Prostate gland (tissue), 2 donors: ENCODE measurements around the gene ZNF575. TPM values are rescaled to one million over a fixed set of nuclear protein-coding genes. Genes with fewer than 3 reads are reported as not detected.

Experiments
- DNase-seq: peaks from one replicate; pipeline ENCODE4 v3.0.0-alpha.2; 2019; ENCODE audit warnings: low spot score
- H3K27ac ChIP-seq, 2 donors: fragments of 200-600 bp; sonication (generic); 2 replicates each; pipeline ENCODE4 v1.5.1; 2017 to 2019
- H3K27me3 ChIP-seq: fragments of 200-600 bp; sonication (generic); replicated peaks from 2 replicates; pipeline ENCODE4 v1.5.1; 2019; ENCODE audit not compliant: insufficient read depth
- H3K36me3 ChIP-seq, 2 donors: fragments of 200-600 bp; sonication (generic); 1 replicate in 1 of 2; 2 replicates in 1 of 2; pipeline versions ENCODE4 v1.5.1 to v1.8.1; 2017 to 2019
- H3K4me1 ChIP-seq: fragments of 200-600 bp; sonication (generic); replicated peaks from 2 replicates; pipeline ENCODE4 v1.5.1; 2019
- H3K4me3 ChIP-seq, 2 donors: fragments of 200-600 bp; sonication (generic); 2 replicates each; pipeline ENCODE4 v1.5.1; 2017 to 2019
- H3K9me3 ChIP-seq: fragments of 200-600 bp; sonication (generic); 2 replicates; pipeline ENCODE4 v1.5.1; 2017
- POLR2A ChIP-seq: fragments of 450-650 bp; IDR thresholded peaks from one replicate; pipeline ENCODE4 v1.6.1; 2016; ENCODE audit warnings: antibody characterized with exemption, mild to moderate bottlenecking
- POLR2AphosphoS5 ChIP-seq: sonication (generic); formaldehyde crosslinking; IDR thresholded peaks from one replicate; pipeline ENCODE4 v1.6.1; 2017; ENCODE audit warnings: antibody characterized with exemption
- WGBS: methylation state at CpG from one replicate; pipeline ENCODE4 v1.1.5; 2018; 5-methylcytosine and 5-hydroxymethylcytosine counted together
- intact Hi-C: fragments of 100-400 bp; cut with DNase I; formaldehyde crosslinking; loops from one replicate; pipeline ENCODE4 v1.14.2; 2022
- total RNA-seq, 2 donors: library from RNA; depleted of rRNA; stranded (reverse); fragments of >200 nt; gene quantifications; one replicate each; pipeline ENCODE4 v1.1.0, GENCODE V29; 2016
- TF ChIP-seq, protein P1 (sequence below), 4 experiments: fragments of 200-600 bp in 2 of 4; fragments of 450-650 bp in 2 of 4; sonication (generic) in 2 of 4; IDR thresholded peaks; 1 replicate in 3 of 4; 2 replicates in 1 of 4; pipeline ENCODE4 v1.5.1; 2016 to 2019; ENCODE audit warnings: antibody characterized with exemption in 4 of 4, mild to moderate bottlenecking in 2 of 4, moderate library complexity in 2 of 4

The ZNF575 gene
- total RNA-seq, 2 donors from 2014 or later: 2.0 TPM; not detected in 1

DNA sequence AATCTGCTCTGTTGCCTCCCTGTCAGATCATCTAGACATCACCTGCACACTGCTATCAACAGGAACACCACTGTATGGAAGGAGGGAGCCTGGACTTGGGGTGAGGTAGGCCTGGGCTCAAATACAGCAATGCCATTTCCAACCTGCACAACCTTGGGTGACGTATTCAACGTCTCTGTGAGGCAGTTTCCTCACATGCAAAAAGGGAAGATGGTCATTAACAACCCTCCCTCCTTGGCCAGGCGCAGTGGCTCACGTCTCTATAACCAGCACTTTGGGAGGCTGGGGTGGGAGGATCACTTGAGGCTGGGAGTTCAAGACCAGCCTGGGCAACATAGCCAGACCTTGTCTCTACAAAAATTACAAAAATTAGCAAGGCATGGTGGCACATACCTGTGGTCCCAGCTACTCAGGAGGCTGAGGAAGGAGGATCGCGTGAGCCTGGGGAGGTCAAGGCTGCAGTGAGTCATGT is 29.3 kb downstream of the ZNF575 start:
- no peak overlapping the region for H3K27ac ChIP-seq
- no peak for DNase-seq
- TF ChIP-seq POLR2AphosphoS5: no peak
- TF ChIP-seq POLR2A: no peak
- TF ChIP-seq, protein P1, sequence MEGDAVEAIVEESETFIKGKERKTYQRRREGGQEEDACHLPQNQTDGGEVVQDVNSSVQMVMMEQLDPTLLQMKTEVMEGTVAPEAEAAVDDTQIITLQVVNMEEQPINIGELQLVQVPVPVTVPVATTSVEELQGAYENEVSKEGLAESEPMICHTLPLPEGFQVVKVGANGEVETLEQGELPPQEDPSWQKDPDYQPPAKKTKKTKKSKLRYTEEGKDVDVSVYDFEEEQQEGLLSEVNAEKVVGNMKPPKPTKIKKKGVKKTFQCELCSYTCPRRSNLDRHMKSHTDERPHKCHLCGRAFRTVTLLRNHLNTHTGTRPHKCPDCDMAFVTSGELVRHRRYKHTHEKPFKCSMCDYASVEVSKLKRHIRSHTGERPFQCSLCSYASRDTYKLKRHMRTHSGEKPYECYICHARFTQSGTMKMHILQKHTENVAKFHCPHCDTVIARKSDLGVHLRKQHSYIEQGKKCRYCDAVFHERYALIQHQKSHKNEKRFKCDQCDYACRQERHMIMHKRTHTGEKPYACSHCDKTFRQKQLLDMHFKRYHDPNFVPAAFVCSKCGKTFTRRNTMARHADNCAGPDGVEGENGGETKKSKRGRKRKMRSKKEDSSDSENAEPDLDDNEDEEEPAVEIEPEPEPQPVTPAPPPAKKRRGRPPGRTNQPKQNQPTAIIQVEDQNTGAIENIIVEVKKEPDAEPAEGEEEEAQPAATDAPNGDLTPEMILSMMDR (IDR thresholded peaks at IDR 0.05): no peak
- H3K36me3 ChIP-seq: no peaks in the 10 kb centered on the region
- 79% methylated on average over 6 of the region's 6 CpGs for WGBS
- H3K27me3 ChIP-seq: no peaks in the 10 kb centered on the region
- no peak overlapping the region for H3K4me3 ChIP-seq
- intact Hi-C loops: no loop called here
- H3K9me3 ChIP-seq: no peaks in the 10 kb centered on the region
- H3K4me1 ChIP-seq: no peaks in the 10 kb centered on the region

DNA sequence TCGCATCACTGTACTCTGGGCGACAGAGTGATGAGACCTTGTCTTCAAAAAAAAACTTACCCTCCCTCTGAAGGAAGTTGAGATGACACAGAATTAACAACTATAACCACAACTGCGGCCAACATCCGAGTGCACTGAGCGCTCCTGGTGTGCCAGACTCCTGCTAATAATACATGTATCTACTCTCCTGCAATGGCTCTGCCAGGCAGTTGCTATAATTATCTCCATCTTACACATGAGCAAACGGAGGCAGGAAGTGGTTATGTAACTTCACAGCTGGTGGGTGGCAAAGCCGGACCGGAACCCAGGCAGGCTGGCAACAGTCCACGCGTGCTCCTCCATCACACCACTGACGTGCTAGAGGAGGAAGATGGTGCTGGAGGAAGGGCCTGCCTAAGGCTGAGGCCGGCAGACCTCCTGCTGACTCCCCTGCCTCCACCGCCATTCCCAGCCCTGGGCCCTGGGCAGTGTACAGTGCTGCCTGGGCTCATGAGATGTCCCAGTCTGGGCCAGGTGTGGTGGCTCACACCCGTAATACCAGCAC is 29.8 kb downstream of the ZNF575 start:
- Histone ChIP-seq H3K4me3 (no peak overlapping the region), H3K27ac (no peak overlapping the region), H3K4me1 (no peaks in the 10 kb centered on the region), H3K27me3 (no peaks in the 10 kb centered on the region), H3K9me3 (no peaks in the 10 kb centered on the region), H3K36me3 (no peaks in the 10 kb centered on the region)
- intact Hi-C loops: no loop called here
- TF ChIP-seq POLR2A (no peak), POLR2AphosphoS5 (no peak)
- TF ChIP-seq, protein P1 (IDR thresholded peaks at IDR 0.05): no peak
- no peak for DNase-seq
- WGBS: 67% methylated on average over 14 of the region's 14 CpGs

DNA sequence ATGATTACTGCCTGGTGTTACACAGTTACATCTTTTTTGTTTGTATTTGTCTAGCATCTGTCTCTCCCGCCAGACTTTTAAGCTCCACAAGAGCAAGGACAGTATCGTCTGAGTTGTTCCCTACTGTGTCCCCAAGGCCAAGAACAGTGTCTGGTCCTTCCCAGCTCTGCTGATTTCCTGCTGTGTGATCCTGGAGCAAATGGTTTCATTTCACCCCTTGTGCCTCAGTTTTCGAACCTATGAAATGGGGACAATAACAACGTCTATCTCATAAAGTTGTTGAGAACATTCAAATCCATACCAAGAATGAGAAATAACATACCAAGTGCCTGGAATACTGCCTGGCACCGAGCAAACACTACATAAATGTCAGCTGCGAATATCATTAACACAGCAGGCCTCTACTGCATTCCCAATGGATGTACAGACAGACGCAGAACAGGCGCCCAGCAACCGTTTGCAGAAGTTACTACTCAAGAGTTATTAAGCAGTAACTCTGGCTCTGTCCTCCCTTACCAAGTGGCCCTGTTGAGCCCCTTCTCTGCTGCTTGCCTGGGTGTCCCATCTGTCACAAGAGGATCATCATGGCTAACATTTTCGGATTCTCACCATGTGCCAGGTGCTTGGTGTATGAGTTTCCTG is 30.9 kb downstream of the ZNF575 start:
- H3K9me3 ChIP-seq: no peaks in the 10 kb centered on the region
- no peak for DNase-seq
- no peak overlapping the region for H3K27ac ChIP-seq
- 93% methylated on average over 10 of the region's 10 CpGs for WGBS
- H3K36me3 ChIP-seq: no peaks in the 10 kb centered on the region
- TF ChIP-seq, protein P1 (IDR thresholded peaks at IDR 0.05): no peak
- TF ChIP-seq POLR2AphosphoS5: no peak
- no peak for TF ChIP-seq POLR2A
- intact Hi-C loops: no loop called here
- H3K4me3 ChIP-seq: no peak overlapping the region
- H3K4me1 ChIP-seq: no peaks in the 10 kb centered on the region
- no peaks in the 10 kb centered on the region for H3K27me3 ChIP-seq

DNA sequence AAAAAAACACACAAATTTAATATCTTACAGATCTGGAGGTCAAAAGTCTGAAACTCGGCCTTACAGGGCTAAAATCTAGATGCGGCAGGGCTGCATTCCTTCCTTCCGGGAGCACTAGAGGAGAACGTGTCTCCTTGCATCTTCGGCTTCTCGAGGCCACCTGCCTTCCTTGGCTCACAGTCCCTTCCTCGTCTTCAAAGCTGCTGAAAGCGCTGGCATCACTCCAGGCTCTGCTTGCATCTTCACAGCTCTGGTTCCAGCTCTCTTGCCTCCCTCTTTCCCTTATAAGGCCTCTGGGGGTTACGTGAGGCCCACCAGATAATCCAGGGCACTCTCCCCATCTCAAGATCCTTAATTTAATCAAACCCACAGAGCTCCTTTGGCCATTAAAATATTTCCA is 31.8 kb downstream of the ZNF575 start:
- 60% methylated on average over 9 of the region's 9 CpGs for WGBS
- H3K9me3 ChIP-seq: no peaks in the 10 kb centered on the region

More for the DNA sequence above, 31.8 kb downstream of the ZNF575 start:
- Histone ChIP-seq H3K4me1 (no peaks in the 10 kb centered on the region), H3K36me3 (no peaks in the 10 kb centered on the region), H3K4me3 (no peak overlapping the region), H3K27me3 (no peaks in the 10 kb centered on the region), H3K27ac (no peak overlapping the region)
- no peak for TF ChIP-seq POLR2A
- TF ChIP-seq, protein P1 (IDR thresholded peaks at IDR 0.05): no peak
- intact Hi-C loops: no loop called here
- DNase-seq: no peak
